Lung (tissue), 12 donors: ENCODE measurements around the gene ELOB. TPM values are rescaled to one million over a fixed set of nuclear protein-coding genes. Genes with fewer than 3 reads are reported as not detected.

Experiments
- ATAC-seq: fragments of 200-7000 bp; cut with Tn5 transposase; one replicate; pipeline ENCODE4 v1.9.1; 2020; ENCODE audit warnings: moderate number of reproducible peaks; ENCODE audit not compliant: insufficient read depth, low FRiP score
- DNase-seq, 3 donors: peaks; one replicate each; pipeline ENCODE4 v3.0.0-alpha.2; 2013 to 2017
- H3K27ac ChIP-seq, 2 donors: one replicate each; pipeline ENCODE4 v1.5.1; 2013; ENCODE audit warnings: mild to moderate bottlenecking in 2 of 2, moderate library complexity in 2 of 2, control low read depth in 1 of 2, inconsistent platforms in 1 of 2, low read depth in 1 of 2, low read length in 1 of 2
- H3K27me3 ChIP-seq, 3 donors: one replicate each; pipeline ENCODE4 v1.5.1; 2013; ENCODE audit warnings: low read length in 2 of 3; ENCODE audit not compliant: control insufficient read depth in 3 of 3, insufficient read depth in 3 of 3
- H3K36me3 ChIP-seq, 4 donors: one replicate each; pipeline ENCODE4 v1.5.1; 2013; ENCODE audit warnings: low read length in 4 of 4, mild to moderate bottlenecking in 1 of 4, moderate library complexity in 1 of 4; ENCODE audit not compliant: control insufficient read depth in 4 of 4, insufficient read depth in 4 of 4
- H3K4me1 ChIP-seq, 5 donors: one replicate each; pipeline ENCODE4 v1.5.1; 2013; ENCODE audit warnings: low read length in 5 of 5, mild to moderate bottlenecking in 2 of 5, moderate library complexity in 1 of 5; ENCODE audit not compliant: control insufficient read depth in 5 of 5, insufficient read depth in 5 of 5
- H3K4me3 ChIP-seq: one replicate; pipeline ENCODE4 v1.5.1; 2013; ENCODE audit warnings: mild to moderate bottlenecking, control low read depth, moderate library complexity
- H3K9ac ChIP-seq, 2 donors: one replicate each; pipeline ENCODE4 v1.5.1; 2013; ENCODE audit warnings: low read length in 2 of 2, control low read depth in 1 of 2; ENCODE audit not compliant: insufficient read depth in 1 of 2
- H3K9me3 ChIP-seq, 4 donors: one replicate each; pipeline ENCODE4 v1.5.1; 2013; ENCODE audit warnings: low read length in 3 of 4, mild to moderate bottlenecking in 1 of 4, moderate library complexity in 1 of 4; ENCODE audit not compliant: control insufficient read depth in 4 of 4, insufficient read depth in 3 of 4
- CTCF ChIP-seq: IDR thresholded peaks from 2 replicates; pipeline ENCODE4 v1.5.1; 2012; ENCODE audit warnings: mild to moderate bottlenecking; ENCODE audit errors: control extremely low read depth, extremely low read depth
- WGBS, 2 donors: extraction: QIAGEN DNeasy Blood & Tissue Kit; methylation state at CpG; one replicate each; pipeline ENCODE4 v1.1.7; 2013; 5-methylcytosine and 5-hydroxymethylcytosine counted together
- polyA plus RNA-seq, 2 donors: library from polyadenylated mRNA; stranded (reverse); fragments of 200-250 nt; gene quantifications; one replicate each; pipeline ENCODE4 v1.2.1, GENCODE V29; 2013
- total RNA-seq, 2 donors: library from RNA; depleted of rRNA in 1 of 2; stranded (reverse); fragments of >200 nt in 1 of 2; gene quantifications; one replicate each; pipeline ENCODE4 v1.2.1, GENCODE V29; 2014 to 2021
- donor health status: control.
- donor health status: control.
- donor health status: Bipolar disorder and iron deficiency.
- donor health status: healthy.
- donor health status: DM: yes; HTN: yes; CAD: no.

The ELOB gene
- total and polyA plus RNA-seq, 4 donors, result 87.0 to 740 (median 346) TPM

- Histone ChIP-seq H3K27ac (no peak overlapping the region), H3K4me1 (no peaks in the 10 kb centered on the region), H3K4me3 (no peak overlapping the region), H3K27me3 (no peaks in the 10 kb centered on the region), H3K36me3 (no peaks in the 10 kb centered on the region), H3K9me3 (no peaks in the 10 kb centered on the region), H3K9ac (no peak overlapping the region)
- 91 to 92% methylated on average over 6 of the region's 6 CpGs for WGBS, 2 donors
- no peak for ATAC-seq
- no peak for DNase-seq
- no peak for TF ChIP-seq CTCF
Observed at GRCh38 chr16:2740476-2740875, 36.6 kb downstream of the ELOB start.

GRCh38 chr16:2739625-2740430, 37.3 kb downstream of the ELOB start:
- WGBS, 2 donors, result 66 to 88% methylated on average over 8 of the region's 8 CpGs
- H3K27me3 ChIP-seq, result no peaks in the 10 kb centered on the region
- no peaks in the 10 kb centered on the region for H3K36me3 ChIP-seq

GRCh38 chr16:2738615-2739014, 38.5 kb downstream of the ELOB start:
- H3K9ac ChIP-seq, result no peak overlapping the region
- no peaks in the 10 kb centered on the region for H3K27me3 ChIP-seq
- TF ChIP-seq CTCF, result no peak
- no peaks in the 10 kb centered on the region for H3K4me1 ChIP-seq
- WGBS, 2 donors, result 71 to 74% methylated on average over 5 of the region's 5 CpGs
- no peak overlapping the region for H3K27ac ChIP-seq
- no peak overlapping the region for H3K4me3 ChIP-seq
- no peaks in the 10 kb centered on the region for H3K9me3 ChIP-seq
- DNase-seq (no peak), ATAC-seq (no peak)
- H3K36me3 ChIP-seq, result no peaks in the 10 kb centered on the region

More at GRCh38 chr16:2739625-2740430, 37.3 kb downstream of the ELOB start:
- no peak for TF ChIP-seq CTCF
- Histone ChIP-seq H3K4me3 (no peak overlapping the region), H3K9me3 (no peaks in the 10 kb centered on the region), H3K4me1 (no peaks in the 10 kb centered on the region), H3K9ac (no peak overlapping the region), H3K27ac (no peak overlapping the region)
- DNase-seq, result no peak
- ATAC-seq, result no peak
